HG03575 (cell line): ENCODE data around the gene MED26.
"Not testable (repeated sequence)": the region's sequence is repeated elsewhere in the genome, so short reads cannot be mapped to it uniquely, and the experiment has no call there.

Experiments used
- ATAC-seq: cut with Tn5 transposase; IDR thresholded peaks from one replicate; pipeline ENCODE4 v1.9.1; 2021; ENCODE audit not compliant: unreplicated experiment, insufficient number of reproducible peaks, low FRiP score; ENCODE audit errors: extremely low read depth

The MED26 gene, protein sequence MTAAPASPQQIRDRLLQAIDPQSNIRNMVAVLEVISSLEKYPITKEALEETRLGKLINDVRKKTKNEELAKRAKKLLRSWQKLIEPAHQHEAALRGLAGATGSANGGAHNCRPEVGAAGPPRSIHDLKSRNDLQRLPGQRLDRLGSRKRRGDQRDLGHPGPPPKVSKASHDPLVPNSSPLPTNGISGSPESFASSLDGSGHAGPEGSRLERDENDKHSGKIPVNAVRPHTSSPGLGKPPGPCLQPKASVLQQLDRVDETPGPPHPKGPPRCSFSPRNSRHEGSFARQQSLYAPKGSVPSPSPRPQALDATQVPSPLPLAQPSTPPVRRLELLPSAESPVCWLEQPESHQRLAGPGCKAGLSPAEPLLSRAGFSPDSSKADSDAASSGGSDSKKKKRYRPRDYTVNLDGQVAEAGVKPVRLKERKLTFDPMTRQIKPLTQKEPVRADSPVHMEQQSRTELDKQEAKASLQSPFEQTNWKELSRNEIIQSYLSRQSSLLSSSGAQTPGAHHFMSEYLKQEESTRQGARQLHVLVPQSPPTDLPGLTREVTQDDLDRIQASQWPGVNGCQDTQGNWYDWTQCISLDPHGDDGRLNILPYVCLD

DNA sequence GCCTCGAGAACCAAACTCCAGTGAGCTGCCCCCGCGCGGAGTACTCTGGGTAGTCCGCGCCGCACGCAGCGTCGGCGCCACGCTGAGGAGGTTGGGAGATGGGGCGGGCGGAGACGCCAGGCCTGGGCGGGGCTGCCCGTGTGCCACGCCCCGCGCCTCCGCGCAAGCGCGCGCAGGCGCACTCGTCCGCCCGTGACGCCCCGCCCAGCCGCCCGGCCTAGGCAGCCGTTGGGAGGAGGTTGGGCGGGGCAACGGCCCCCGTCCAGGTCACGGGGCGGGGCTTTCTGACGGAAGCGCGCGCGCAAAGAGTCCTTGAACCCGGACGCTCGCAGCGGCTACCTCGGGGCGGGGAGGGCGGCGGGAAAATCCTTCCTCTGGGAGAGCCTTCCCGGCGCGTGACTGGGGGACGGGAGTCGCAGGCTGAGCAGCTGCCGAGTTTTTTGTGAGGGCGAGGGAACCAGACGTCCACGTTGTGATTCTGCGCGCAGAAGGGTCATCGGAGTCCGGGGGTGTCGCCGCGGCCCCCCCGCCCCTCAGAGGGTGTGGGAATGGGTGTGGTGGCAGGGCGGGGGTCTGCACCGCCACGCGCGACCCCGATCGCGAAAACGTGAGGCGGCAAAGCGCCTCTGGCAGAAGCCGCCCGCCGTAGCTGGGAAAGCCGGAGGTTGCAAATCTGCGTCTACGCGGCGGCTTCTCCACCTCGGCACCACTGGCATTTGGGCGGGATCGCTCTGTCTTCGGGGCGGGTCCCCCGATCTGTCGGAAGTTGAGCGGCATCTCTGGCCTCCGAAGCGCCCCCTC, at the start of gene MED26:
Gene MED26 (minus strand): TSS at position 22 of the 801 bp plus-strand sequence. CDS start 261 bp downstream, outside the sequence.
- no peak for ATAC-seq

DNA sequence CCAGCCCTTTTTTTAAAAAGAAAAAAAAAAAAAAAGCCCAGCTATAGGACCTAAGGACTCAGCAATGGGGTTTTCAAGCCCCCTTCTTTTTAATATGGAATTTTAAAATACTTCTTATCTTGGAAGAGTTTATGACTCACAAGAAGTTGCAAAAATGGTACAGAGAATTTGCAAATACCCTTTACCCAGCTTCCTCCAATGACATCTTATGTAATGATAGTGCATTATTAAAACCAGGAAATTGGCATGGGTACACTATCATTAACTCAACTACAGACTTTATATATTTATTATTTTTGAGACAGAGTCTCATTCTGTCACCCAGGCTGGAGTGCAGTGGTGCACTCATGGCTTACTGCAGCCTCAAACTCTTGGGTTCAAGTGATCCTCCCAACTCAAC, 49.1 kb upstream of the MED26 start:
- no peak for ATAC-seq

DNA sequence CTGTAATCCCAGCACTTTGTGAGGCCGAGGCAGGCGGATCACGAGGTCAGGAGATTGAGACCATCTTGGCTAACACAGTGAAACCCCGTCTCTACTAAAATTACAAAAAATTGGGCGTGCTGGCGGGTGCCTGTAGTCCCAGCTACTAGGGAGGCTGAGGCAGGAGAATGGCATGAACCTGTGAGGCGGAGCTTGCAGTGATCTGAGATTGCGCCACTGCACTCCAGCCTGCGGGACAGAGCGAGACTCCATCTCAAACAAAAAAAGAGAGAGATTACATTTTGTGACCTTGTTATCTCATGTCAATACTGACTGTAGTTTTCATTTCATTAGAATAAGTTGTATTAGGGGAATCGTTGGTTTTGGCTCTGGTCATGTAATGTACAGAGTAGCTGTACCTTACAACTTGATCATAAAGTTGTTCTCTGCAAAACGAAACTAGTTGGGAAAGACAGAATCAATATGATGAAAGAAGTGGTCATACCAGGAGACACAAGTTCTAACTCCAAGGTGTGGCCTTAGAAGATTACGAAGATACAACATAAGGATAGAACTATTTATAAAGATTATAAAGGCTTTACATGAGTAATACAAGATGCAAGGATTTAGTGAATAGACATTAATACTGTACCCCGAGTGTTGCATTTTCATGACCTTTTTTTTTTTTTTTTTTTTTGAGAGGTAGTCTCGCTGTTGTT, 48.2 kb upstream of the MED26 start:
- ATAC-seq: no peak

DNA sequence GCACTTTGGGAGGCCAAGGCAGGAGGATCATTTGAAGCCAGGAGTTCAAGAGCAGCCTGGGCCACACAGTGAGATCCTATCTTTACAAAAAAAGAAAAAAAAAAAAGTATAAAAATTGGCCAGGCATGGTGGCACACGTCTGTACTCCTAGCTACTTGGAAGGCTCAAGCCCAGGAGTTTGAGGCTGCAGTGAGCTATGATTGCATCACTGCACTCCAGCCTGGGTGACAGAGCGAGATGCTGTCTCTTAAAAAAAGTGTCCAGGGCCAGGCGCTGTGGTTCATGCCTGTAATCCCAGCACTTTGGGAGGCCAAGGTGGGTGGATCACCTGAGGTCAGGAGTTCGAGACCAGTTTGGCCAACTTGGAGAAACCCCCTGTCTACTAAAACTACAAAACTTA, 45.8 kb upstream of the MED26 start:
- not testable (repeated sequence) for ATAC-seq

DNA sequence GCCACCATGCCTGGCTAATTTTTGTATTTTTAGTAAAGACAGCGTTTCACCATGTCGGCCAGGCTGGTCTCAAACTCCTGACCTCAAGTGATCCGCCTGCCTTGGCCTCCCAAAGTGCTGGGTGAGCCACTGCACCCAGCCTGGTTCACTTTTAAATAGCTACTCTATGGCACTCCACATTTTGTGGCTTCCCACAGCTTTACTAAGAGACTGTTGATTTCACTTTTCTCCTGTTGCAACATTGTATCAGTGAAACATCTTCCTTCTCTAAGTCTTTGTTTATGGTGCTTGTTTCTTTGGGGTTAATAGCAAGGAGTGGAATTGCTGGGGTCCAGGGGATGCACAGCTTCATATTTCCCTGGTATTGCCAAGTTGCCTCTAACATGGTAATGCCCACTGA, 45.2 kb upstream of the MED26 start:
- no peak for ATAC-seq

DNA sequence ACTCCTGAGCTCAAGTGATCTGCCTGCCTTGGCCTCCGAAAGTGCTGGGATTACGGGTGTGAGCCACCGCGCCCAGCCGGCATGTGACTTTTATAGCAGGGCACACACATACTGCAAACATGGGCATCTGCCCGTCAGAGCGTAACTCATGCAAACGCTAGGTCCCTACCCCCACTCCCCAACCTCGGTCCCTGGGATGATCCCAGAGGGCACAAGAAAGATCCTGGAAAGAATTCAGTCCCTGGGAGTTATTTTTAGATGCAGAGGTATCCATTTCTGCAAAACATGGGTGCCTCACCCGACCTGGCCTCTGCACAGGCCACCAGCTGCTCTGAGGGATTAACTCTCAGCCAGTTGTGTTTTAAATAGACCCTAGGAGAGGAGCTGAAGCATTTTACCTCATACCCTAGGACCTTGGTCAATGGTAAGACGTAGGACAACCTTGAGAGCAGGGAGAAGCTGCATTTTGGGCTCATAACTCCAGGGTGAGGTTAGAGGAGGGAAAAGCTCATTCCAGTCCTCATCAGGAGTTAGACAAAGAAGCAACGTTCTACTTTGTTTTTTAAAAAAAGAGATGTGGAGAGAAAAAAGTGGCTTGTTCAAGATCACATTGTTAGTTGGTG, 43.8 kb upstream of the MED26 start:
- no peak for ATAC-seq

DNA sequence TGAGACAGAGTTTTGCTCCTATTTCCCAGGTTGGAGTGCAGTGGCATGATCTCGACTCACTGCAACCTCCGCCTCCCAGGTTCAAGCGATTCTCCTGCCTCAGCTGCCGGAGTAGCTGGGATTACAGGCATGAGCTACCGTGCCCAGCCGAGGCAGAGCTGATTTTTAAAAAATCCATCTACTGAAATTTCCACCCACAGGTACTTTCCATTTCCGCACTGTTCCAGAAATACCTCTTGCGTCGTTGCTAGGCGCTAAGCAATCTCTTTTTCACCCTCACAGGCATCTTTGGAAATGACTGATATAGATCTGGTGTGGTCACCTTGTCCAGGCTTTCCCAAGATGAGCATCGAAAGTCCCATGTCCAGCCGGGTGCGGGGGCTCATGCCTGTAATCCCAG, 42.3 kb upstream of the MED26 start:
- ATAC-seq: no peak

DNA sequence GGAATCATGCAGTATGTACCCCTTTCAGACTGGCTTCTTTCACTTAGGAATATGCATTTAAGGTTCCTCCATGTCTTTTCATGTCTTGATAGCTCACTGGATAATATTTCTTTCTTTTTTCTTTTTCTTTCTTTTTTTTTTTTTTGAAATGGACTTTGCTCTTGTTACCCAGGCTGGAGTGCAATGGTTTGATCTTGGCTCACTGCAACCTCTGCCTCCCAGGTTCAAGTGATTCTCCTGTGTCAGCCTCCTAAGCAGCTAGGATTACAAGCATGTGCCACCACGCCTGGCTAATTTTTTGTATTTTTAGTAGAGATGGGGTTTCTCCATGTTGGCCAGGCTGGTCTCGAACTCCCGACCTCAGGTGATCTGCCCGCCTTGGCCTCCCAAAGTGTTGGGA, 40.7 kb upstream of the MED26 start:
- not testable (repeated sequence) for ATAC-seq

DNA sequence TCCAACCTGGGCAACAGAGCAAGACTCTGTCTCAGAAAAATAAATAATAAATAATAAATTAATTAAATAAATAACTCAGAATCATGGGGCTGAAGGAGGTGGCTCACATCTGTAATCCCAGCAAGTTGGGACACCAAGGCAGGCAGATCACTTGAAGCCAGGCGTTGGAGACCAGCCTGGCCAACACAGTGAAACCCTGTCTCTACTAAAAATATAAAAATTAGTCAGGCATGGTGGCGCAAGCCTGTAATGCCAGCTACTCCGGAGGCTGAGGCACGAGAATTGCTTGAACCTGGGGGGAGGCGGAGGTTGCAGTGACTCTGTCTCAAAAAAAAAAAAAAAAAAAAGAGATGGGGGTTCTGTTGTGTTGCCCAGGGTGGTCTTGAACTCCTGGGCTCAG, 40.2 kb upstream of the MED26 start:
- ATAC-seq: no peak

DNA sequence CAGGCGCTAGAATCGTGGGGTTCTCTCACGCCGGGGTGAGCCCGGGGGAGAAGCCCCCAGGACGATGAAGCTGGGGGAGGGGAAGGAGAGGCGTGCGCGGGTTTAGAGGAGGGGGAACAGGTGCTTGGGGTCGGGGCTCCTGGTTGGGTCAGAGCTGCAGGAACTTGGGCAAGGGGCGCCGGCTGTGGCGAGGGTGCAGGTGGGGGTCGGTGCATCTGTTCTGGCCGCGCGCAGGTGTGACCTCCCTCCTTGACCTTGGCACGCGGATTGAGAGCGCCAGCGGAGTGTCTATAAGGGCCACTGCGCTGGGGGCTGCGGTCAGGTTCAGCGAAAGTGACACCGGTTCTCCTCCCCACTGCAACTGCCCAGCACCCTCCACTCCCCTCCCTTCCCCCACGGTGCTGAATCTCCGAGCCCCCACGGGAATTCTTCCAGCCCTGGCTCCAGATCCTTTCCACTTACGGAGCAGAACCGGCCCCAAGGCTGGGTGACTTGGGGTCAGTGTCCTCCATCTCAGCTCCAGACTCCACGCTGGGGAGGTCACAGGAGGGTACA, 33.6 kb upstream of the MED26 start:
- no peak for ATAC-seq

DNA sequence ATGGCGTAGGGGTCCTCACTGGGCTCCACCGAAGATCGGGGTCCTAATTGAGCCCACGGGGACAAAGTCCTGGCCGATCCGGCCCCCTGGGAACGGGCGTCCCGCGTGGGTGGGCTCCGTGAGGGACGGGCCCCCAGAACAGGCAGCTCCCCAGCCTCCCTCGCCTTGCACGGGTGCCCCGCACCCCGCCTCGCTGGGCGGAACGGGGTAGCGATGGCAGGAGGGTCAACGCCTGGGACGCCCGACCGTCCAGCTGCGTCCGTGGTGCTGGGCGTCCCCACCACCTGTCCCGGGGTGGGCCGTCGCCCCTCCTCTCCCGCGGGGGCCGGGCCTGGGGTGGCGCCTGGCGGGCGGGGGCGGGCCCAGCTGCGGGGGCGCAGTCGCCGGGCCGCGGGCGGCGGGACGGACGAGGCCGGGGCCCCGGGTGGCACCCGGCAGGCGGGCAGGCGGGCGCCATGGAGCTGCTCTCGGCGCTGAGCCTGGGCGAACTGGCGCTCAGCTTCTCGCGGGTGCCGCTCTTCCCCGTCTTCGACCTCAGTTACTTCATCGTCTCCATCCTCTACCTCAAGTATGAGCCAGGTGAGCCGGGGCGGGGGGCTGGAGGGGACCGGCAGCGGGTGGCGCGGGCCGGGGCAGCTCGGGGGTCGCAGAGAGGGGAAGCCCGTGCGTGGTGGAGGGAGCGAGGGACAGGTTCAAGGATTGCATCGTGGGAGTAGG, 32.9 kb upstream of the MED26 start, which contains the start of gene TMEM38A:
Gene TMEM38A (plus strand): TSS at position 377 of the 717 bp plus-strand sequence. CDS start 79 bp downstream, at position 456.
- ATAC-seq: no peak

DNA sequence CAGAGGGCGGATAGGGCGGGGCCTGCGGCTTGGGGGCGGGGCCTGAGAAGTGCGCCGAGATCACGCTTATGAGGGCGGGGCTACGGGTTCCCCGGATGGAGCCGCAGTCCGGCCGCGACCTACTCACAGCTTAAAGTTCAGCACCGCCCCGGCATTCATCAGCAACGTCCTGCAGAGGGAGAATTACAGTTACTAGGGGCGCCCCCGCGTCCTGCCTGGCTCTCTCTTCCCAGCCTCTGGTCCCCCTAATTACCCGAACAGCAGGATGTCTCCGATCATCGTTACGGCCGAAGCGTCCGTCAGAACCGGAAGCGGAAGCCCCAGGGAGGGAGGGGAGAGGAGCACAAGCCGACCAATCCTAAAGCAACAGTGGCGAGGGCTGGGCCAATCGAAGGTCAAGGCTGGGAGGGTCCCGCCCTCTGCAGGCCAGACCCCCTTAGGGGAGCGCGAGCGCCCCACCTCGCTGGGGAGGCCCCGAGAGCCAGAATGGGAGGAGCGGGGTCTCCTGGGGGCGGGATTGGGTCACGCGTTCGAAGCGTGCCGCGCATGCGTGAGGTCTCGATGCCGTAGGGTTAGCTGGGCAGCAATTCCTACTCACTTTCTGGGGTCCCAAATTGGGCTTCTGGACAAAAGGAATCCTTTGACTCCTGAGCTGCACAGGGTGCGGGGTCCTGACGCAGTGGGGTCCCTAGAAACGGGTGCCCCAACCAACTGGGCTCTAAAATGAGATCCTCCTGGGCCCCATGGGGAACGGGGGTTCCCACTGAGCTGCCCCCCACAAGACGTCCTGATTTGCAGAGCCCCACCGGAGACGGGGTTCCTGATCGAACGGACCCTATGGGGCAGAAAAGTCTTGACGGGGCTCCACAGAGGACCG, 32.1 kb upstream of the MED26 start, which contains the start of gene SMIM7:
Gene SMIM7 (minus strand): TSS at position 313 of the 877 bp plus-strand sequence. CDS start 34 bp downstream, at position 279.
- ATAC-seq: peak; percentile 58

DNA sequence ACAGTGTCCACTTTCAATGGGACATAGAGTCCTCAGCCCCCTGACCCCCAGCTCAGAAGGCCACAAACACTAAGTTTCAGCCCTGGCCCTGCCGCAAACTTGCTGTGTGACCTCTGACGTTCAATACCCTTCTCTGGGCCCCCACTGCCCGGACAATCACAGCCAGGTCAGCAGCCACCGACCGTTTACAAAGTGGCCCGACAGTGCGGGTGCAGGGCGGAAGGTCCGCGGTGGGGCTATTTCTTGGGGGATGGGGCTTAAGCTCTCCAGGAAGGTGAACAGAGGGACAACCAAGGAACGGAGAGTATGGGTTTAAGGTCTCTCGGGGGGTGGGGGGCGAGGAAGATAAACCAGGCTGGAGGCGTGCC, 31.4 kb upstream of the MED26 start:
- no peak for ATAC-seq

DNA sequence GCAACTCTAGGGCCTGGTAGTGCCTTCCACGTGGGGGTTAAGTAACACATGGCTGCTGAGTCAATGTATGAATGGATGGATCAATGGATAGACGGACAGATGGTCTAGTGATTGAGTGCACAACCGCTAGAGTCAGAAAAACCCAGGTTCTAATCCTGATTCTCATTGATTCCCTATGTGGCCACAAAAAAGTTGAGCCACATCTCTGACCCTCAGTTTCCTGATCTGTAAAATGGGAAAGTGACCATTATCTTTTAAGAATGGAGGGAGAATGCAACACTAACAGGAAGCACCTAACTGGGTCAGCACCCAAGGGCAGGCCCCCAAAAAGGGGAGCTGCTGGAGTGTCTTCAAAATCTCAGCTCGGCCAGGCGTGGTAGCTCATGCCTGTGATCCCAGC, 29.4 kb upstream of the MED26 start:
- no peak for ATAC-seq

DNA sequence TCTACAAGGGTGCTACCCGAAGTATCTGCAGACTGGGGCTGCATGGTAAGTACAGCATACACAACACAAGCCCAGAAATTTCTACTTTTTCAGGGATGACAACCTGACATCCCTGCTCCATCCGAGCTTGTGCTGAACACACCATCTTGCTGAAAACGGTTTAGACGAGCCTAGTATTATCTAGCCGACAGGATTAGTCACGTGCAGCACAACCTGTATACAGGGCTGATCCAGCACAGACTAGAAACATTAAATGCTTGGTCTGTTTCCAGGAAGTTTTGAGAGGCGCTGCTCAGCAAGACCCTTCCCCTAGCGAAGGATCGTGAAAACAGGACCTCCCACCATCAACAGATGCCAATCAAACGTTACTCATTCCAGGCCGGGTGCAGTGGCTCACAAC, 27.7 kb upstream of the MED26 start:
- ATAC-seq: no peak

DNA sequence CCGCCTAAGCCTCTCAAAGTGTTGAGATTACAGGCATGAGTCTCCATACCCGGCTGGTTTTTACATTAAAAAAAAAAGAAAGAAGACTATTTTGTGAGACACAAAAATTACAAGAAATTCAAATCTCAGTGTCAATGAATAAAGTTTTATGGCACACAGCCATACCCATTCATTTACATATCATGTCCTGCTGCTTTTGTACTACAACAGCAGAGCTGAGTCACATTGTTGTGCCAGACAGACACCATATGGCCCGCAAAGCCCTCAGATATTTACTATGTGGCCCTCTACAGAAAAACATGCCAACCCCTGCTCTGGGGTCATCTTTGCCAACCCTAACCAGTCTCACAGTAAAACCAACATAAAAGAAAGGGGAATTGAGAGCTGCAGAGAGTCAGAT, 26.6 kb upstream of the MED26 start:
- ATAC-seq: no peak

DNA sequence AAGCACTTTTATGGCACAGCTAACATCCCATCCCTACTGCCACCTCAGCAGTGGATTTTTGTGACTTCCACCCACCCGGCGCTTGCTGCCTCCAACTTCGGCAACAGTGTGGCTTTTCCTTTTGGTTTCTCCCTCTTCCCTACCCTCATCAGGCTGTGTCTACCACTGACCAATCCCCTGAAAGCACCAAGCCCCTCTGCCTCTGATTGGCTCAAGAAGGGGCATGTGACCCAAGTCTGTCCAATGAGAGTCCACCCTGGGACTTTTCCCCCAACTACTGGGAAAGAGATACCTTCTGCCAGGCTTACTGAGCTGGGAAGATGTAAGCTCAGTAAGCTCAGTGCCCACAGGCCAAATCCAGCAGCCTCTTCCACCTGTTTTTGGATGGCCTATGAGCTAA, 26.1 kb upstream of the MED26 start:
- no peak for ATAC-seq
